Gastrocnemius medialis (tissue), 4 donors: ENCODE results near the gene NRXN2.

Experiments
- CTCF ChIP-seq, 5 experiments: fragments of 450-650 bp in 3 of 5; fragments of 200-600 bp in 2 of 5; sonication (generic) in 2 of 5; IDR thresholded peaks in 4 of 5; conservative IDR thresholded peaks in 1 of 5; 1 replicate in 4 of 5; 2 replicates in 1 of 5; pipeline ENCODE4 v1.5.1; 2016 to 2019; ENCODE audit warnings: antibody characterized with exemption in 5 of 5, mild to moderate bottlenecking in 3 of 5, moderate library complexity in 3 of 5
- POLR2A ChIP-seq, 2 donors: fragments of 450-650 bp; IDR thresholded peaks; one replicate each; pipeline ENCODE4 v1.6.1; 2017; ENCODE audit warnings: antibody characterized with exemption in 2 of 2, mild to moderate bottlenecking in 2 of 2, moderate library complexity in 2 of 2

GRCh38 chr11:64661146-64661545 is 61.9 kb downstream of the NRXN2 start:
- TF ChIP-seq CTCF (IDR thresholded peaks at IDR 0.05 in 4 of 5, conservative IDR thresholded peaks at IDR 0.05 in 1 of 5) (no peak), POLR2A (IDR thresholded peaks at IDR 0.05) (no peak)
